ENCODE measurements around the gene SLC46A2.

Gene SLC46A2

GRCh38 chr9:112890106-112891081 is at the start of gene SLC46A2:
Gene SLC46A2 (minus strand): TSS chr9:112890876. CDS start chr9:112890681, 195 bp downstream.
- Mint-ChIP-seq H3K27me3 (peaks cover 52% of the 10 kb centered on the region), H3K4me1 (peaks cover 7% of the 10 kb centered on the region), H3K4me3 (no peak within 1 kb of the TSS), H3K27ac (peak within 1 kb of the TSS in 1 of 2 donors; percentile 13), H3K9me3 (peaks cover 0 to 8% of the 10 kb centered on the region in 2 donors)
- DNase-seq, result no peak
- no peak for ATAC-seq

GRCh38 chr9:112939418-112939817 is 48.7 kb upstream of the SLC46A2 start:
- Mint-ChIP-seq H3K4me1 (no peaks in the 10 kb centered on the region), H3K4me3 (no peak overlapping the region), H3K27ac (no peak overlapping the region), H3K9me3 (peaks cover 0 to under 1% of the 10 kb centered on the region in 2 donors), H3K27me3 (peaks cover 24% of the 10 kb centered on the region)
- ATAC-seq (no peak), DNase-seq (no peak)

- Mint-ChIP-seq H3K4me1 (no peaks in the 10 kb centered on the region), H3K27me3 (peaks cover 30% of the 10 kb centered on the region), H3K4me3 (no peak overlapping the region), H3K9me3 (no peaks in the 10 kb centered on the region), H3K27ac (no peak overlapping the region)
- DNase-seq (no peak), ATAC-seq (no peak)
Measured at GRCh38 chr9:112933696-112934095, 43.0 kb upstream of the SLC46A2 start.

GRCh38 chr9:112925058-112925641 is 34.5 kb upstream of the SLC46A2 start:
- ATAC-seq (peak; percentile 67), DNase-seq (peak; percentile 19 to 20)
- H3K4me1 Mint-ChIP-seq, result no peaks in the 10 kb centered on the region
- peaks cover 16% of the 10 kb centered on the region for H3K27me3 Mint-ChIP-seq
- no peaks in the 10 kb centered on the region for H3K9me3 Mint-ChIP-seq
- no peak overlapping the region for H3K27ac Mint-ChIP-seq
- H3K4me3 Mint-ChIP-seq, result no peak overlapping the region

GRCh38 chr9:112921549-112921948 is 30.9 kb upstream of the SLC46A2 start:
- no peaks in the 10 kb centered on the region for H3K9me3 Mint-ChIP-seq
- H3K27me3 Mint-ChIP-seq, result peaks cover 17% of the 10 kb centered on the region
- H3K27ac Mint-ChIP-seq, result no peak overlapping the region
- DNase-seq (no peak), ATAC-seq (peak; percentile 56)
- H3K4me3 Mint-ChIP-seq, result no peak overlapping the region
- H3K4me1 Mint-ChIP-seq, result no peaks in the 10 kb centered on the region

GRCh38 chr9:112917987-112918362 is 27.3 kb upstream of the SLC46A2 start:
- Mint-ChIP-seq H3K27ac (no peak overlapping the region), H3K27me3 (peaks cover 17% of the 10 kb centered on the region), H3K4me1 (no peaks in the 10 kb centered on the region), H3K4me3 (no peak overlapping the region), H3K9me3 (no peaks in the 10 kb centered on the region)
- no peak for DNase-seq
- no peak for ATAC-seq

- no peak for DNase-seq
- no peaks in the 10 kb centered on the region for H3K9me3 Mint-ChIP-seq
- H3K27me3 Mint-ChIP-seq, result peaks cover 19% of the 10 kb centered on the region
- no peaks in the 10 kb centered on the region for H3K4me1 Mint-ChIP-seq
- no peak overlapping the region for H3K4me3 Mint-ChIP-seq
- H3K27ac Mint-ChIP-seq, result no peak overlapping the region
- no peak for ATAC-seq
Measured at GRCh38 chr9:112917047-112917986, 26.6 kb upstream of the SLC46A2 start.

GRCh38 chr9:112914524-112914923 is 23.8 kb upstream of the SLC46A2 start:
- no peak overlapping the region for H3K4me3 Mint-ChIP-seq
- ATAC-seq (no peak), DNase-seq (no peak)
- no peak overlapping the region for H3K27ac Mint-ChIP-seq
- H3K27me3 Mint-ChIP-seq, result peaks cover 15% of the 10 kb centered on the region
- no peaks in the 10 kb centered on the region for H3K9me3 Mint-ChIP-seq
- H3K4me1 Mint-ChIP-seq, result no peaks in the 10 kb centered on the region

- H3K4me3 Mint-ChIP-seq, result no peak overlapping the region
- H3K27ac Mint-ChIP-seq, result no peak overlapping the region
- peaks cover 11% of the 10 kb centered on the region for H3K27me3 Mint-ChIP-seq
- DNase-seq (no peak), ATAC-seq (no peak)
- no peaks in the 10 kb centered on the region for H3K4me1 Mint-ChIP-seq
- H3K9me3 Mint-ChIP-seq, result no peaks in the 10 kb centered on the region
Measured at GRCh38 chr9:112913326-112913725, 22.6 kb upstream of the SLC46A2 start.

- H3K4me3 Mint-ChIP-seq, result no peak overlapping the region
- H3K27me3 Mint-ChIP-seq, result peaks cover 11% of the 10 kb centered on the region
- H3K27ac Mint-ChIP-seq, result no peak overlapping the region
- ATAC-seq, result no peak
- H3K9me3 Mint-ChIP-seq, result no peaks in the 10 kb centered on the region
- no peak for DNase-seq
- no peaks in the 10 kb centered on the region for H3K4me1 Mint-ChIP-seq
Measured at GRCh38 chr9:112912636-112913035, 22.0 kb upstream of the SLC46A2 start.

- ATAC-seq (no peak), DNase-seq (no peak)
- peaks cover 11% of the 10 kb centered on the region for H3K27me3 Mint-ChIP-seq
- H3K9me3 Mint-ChIP-seq, result no peaks in the 10 kb centered on the region
- no peaks in the 10 kb centered on the region for H3K4me1 Mint-ChIP-seq
- no peak overlapping the region for H3K27ac Mint-ChIP-seq
- H3K4me3 Mint-ChIP-seq, result no peak overlapping the region
Measured at GRCh38 chr9:112911736-112912135, 21.1 kb upstream of the SLC46A2 start.

- H3K27ac Mint-ChIP-seq, result no peak overlapping the region
- peaks cover 17% of the 10 kb centered on the region for H3K27me3 Mint-ChIP-seq
- no peak for DNase-seq
- H3K4me1 Mint-ChIP-seq, result peaks cover 9% of the 10 kb centered on the region
- no peak for ATAC-seq
- no peaks in the 10 kb centered on the region for H3K9me3 Mint-ChIP-seq
- H3K4me3 Mint-ChIP-seq, result no peak overlapping the region
Measured at GRCh38 chr9:112905084-112905483, 14.4 kb upstream of the SLC46A2 start.

- DNase-seq, result no peak
- Mint-ChIP-seq H3K27ac (no peak overlapping the region), H3K4me1 (peaks cover 9% of the 10 kb centered on the region), H3K4me3 (no peak overlapping the region), H3K27me3 (peaks cover 45% of the 10 kb centered on the region), H3K9me3 (peaks cover 0 to 3% of the 10 kb centered on the region in 2 donors)
- ATAC-seq, result no peak
Measured at GRCh38 chr9:112900901-112901300, 10.2 kb upstream of the SLC46A2 start.

GRCh38 chr9:112900488-112900887 is 9.8 kb upstream of the SLC46A2 start:
- Mint-ChIP-seq H3K9me3 (peaks cover 0 to 8% of the 10 kb centered on the region in 2 donors), H3K27me3 (peaks cover 49% of the 10 kb centered on the region), H3K27ac (no peak overlapping the region), H3K4me3 (no peak overlapping the region), H3K4me1 (peaks cover 9% of the 10 kb centered on the region)
- DNase-seq, result no peak
- ATAC-seq, result no peak

GRCh38 chr9:112898872-112899311 is 8.2 kb upstream of the SLC46A2 start:
- ATAC-seq, result no peak
- Mint-ChIP-seq H3K27ac (no peak overlapping the region), H3K9me3 (peaks cover 0 to 8% of the 10 kb centered on the region in 2 donors), H3K4me3 (no peak overlapping the region), H3K27me3 (peaks cover 55% of the 10 kb centered on the region), H3K4me1 (peaks cover 9% of the 10 kb centered on the region)
- no peak for DNase-seq

All from stimulated activated naive CD8-positive, alpha-beta T cell treated with anti-CD3 and anti-CD28 coated beads, Interleukin-15, amount 100 ng/mL, for 72 hours (primary cell).